Neural progenitor cell (in vitro differentiated cells): ENCODE results near the gene RBM44. TPM values are rescaled to one million over a fixed set of nuclear protein-coding genes. Genes with fewer than 3 reads are reported as not detected.
"Not testable (repeated sequence)": the region's sequence is repeated elsewhere in the genome, so short reads cannot be mapped to it uniquely, and the experiment has no call there.

Experiments
- DNase-seq: peaks from one replicate; pipeline ENCODE4 v3.0.0-alpha.2; 2016; ENCODE audit warnings: low spot score
- H2AFZ ChIP-seq: fragments of 200-600 bp; sonication (generic); replicated peaks from 2 replicates; pipeline ENCODE4 v1.6.1; 2016; ENCODE audit warnings: antibody characterized with exemption
- H3F3A ChIP-seq: fragments of 200-600 bp; sonication (generic); 2 replicates; pipeline ENCODE4 v1.6.1; 2016; ENCODE audit warnings: antibody characterized with exemption, low read depth
- H3K27ac ChIP-seq: fragments of 200-600 bp; sonication (generic); 2 replicates; pipeline ENCODE4 v1.5.1; 2016; ENCODE audit warnings: mild to moderate bottlenecking
- H3K27me3 ChIP-seq: fragments of 200-600 bp; sonication (generic); 2 replicates; pipeline ENCODE4 v1.6.1; 2016; ENCODE audit warnings: mild to moderate bottlenecking, moderate library complexity
- H3K36me3 ChIP-seq: fragments of 200-600 bp; sonication (generic); 2 replicates; pipeline ENCODE4 v1.5.1; 2016
- H3K4me1 ChIP-seq: fragments of 200-600 bp; sonication (generic); 2 replicates; pipeline ENCODE4 v1.6.1; 2016; ENCODE audit warnings: mixed run types
- H3K4me2 ChIP-seq: fragments of 200-600 bp; sonication (generic); 2 replicates; pipeline ENCODE4 v1.6.1; 2016
- H3K4me3 ChIP-seq: fragments of 200-600 bp; sonication (generic); 2 replicates; pipeline ENCODE4 v1.5.1; 2016
- H3K79me2 ChIP-seq: fragments of 200-600 bp; sonication (generic); 2 replicates; pipeline ENCODE4 v1.6.1; 2016; ENCODE audit warnings: low read depth
- H3K9ac ChIP-seq: fragments of 200-600 bp; sonication (generic); 2 replicates; pipeline ENCODE4 v1.6.1; 2016
- H3K9me3 ChIP-seq: fragments of 200-600 bp; sonication (generic); 2 replicates; pipeline ENCODE4 v1.5.1; 2016; ENCODE audit warnings: low read depth
- H4K20me1 ChIP-seq: fragments of 200-600 bp; sonication (generic); 2 replicates; pipeline ENCODE4 v1.6.1; 2016; ENCODE audit warnings: low read depth
- H3K27ac Mint-ChIP-seq: 3 replicates; pipeline ENCODE4 v1.8.0; 2021; ENCODE audit warnings: mixed read lengths
- H3K27me3 Mint-ChIP-seq: 2 replicates; pipeline ENCODE4 v1.8.0; 2022; ENCODE audit warnings: low read depth, mild to moderate bottlenecking, inconsistent platforms, moderate library complexity, mixed read lengths; ENCODE audit not compliant: insufficient read depth
- H3K36me3 Mint-ChIP-seq: 3 replicates; pipeline ENCODE4 v1.8.0; 2021; ENCODE audit warnings: mixed read lengths
- H3K4me1 Mint-ChIP-seq: 3 replicates; pipeline ENCODE4 v1.8.0; 2021; ENCODE audit warnings: mixed read lengths
- H3K4me3 Mint-ChIP-seq: 3 replicates; pipeline ENCODE4 v1.8.0; 2021; ENCODE audit warnings: mild to moderate bottlenecking, moderate library complexity, mixed read lengths
- H3K9me3 Mint-ChIP-seq: 3 replicates; pipeline ENCODE4 v1.8.0; 2020; ENCODE audit warnings: mixed read lengths
- CTCF ChIP-seq: fragments of 200-600 bp; sonication (generic); IDR thresholded peaks from 2 replicates; pipeline ENCODE4 v1.5.1; 2017; ENCODE audit warnings: antibody characterized with exemption, mild to moderate bottlenecking
- EZH2 ChIP-seq: fragments of 200-600 bp; sonication (generic); IDR thresholded peaks from 2 replicates; pipeline ENCODE4 v1.6.1; 2017; ENCODE audit warnings: antibody characterized with exemption, mild to moderate bottlenecking, moderate library complexity
- EZH2phosphoT487 ChIP-seq: fragments of 200-600 bp; sonication (generic); IDR thresholded peaks from 2 replicates; pipeline ENCODE4 v1.6.1; 2017; ENCODE audit warnings: antibody characterized with exemption
- total RNA-seq: library from RNA; depleted of rRNA; stranded (reverse); fragments of >200 nt; gene quantifications from 2 replicates; pipeline ENCODE4 v1.2.3, GENCODE V29; 2015; ENCODE audit warnings: low replicate concordance

The RBM44 gene
- 0.30 and 0.34 TPM in 2 replicates for total RNA-seq

GRCh38 chr2:237798236-237799059 lies at the start of gene RBM44:
RBM44 (plus strand) TSS chr2:237798779; CDS start chr2:237813610, 14,831 bp downstream.
- Mint-ChIP-seq H3K9me3 (peaks cover 11% of the 10 kb centered on the region), H3K27me3 (no peaks in the 10 kb centered on the region), H3K4me1 (no peaks in the 10 kb centered on the region), H3K4me3 (no peak within 1 kb of the TSS), H3K27ac (no peak within 1 kb of the TSS), H3K36me3 (peaks cover 4% of the 10 kb centered on the region)
- no peak within 1 kb of the TSS for H3K9ac ChIP-seq
- H2AFZ ChIP-seq: no peak within 1 kb of the TSS
- H3K9me3 ChIP-seq: no peaks in the 10 kb centered on the region
- H3K36me3 ChIP-seq: no peaks in the 10 kb centered on the region
- no peaks in the 10 kb centered on the region for H3K4me1 ChIP-seq
- no peaks in the 10 kb centered on the region for H4K20me1 ChIP-seq
- no peak within 1 kb of the TSS for H3K4me3 ChIP-seq
- H3K79me2 ChIP-seq: no peaks in the 10 kb centered on the region
- no peaks in the 10 kb centered on the region for H3F3A ChIP-seq
- DNase-seq: no peak
- no peaks in the 10 kb centered on the region for H3K27me3 ChIP-seq
- no peak within 1 kb of the TSS for H3K27ac ChIP-seq
- H3K4me2 ChIP-seq: no peak within 1 kb of the TSS
- TF ChIP-seq EZH2 (no peak), EZH2phosphoT487 (no peak), CTCF (no peak)

GRCh38 chr2:237749002-237749401 lies 49.6 kb upstream of the RBM44 start:
- Histone ChIP-seq H3K4me2 (no peak overlapping the region), H3K36me3 (no peaks in the 10 kb centered on the region)
- H3K4me3 Mint-ChIP-seq: no peak overlapping the region

GRCh38 chr2:237749961-237750360 lies 48.6 kb upstream of the RBM44 start:
- Histone ChIP-seq H3K4me3 (no peak overlapping the region), H4K20me1 (no peaks in the 10 kb centered on the region), H3K4me2 (no peak overlapping the region), H3K27me3 (no peaks in the 10 kb centered on the region), H3K27ac (no peak overlapping the region), H3F3A (no peaks in the 10 kb centered on the region), H3K79me2 (no peaks in the 10 kb centered on the region), H3K9ac (no peak overlapping the region), H2AFZ (no peak overlapping the region), H3K9me3 (no peaks in the 10 kb centered on the region), H3K4me1 (no peaks in the 10 kb centered on the region), H3K36me3 (no peaks in the 10 kb centered on the region)
- no peaks in the 10 kb centered on the region for H3K9me3 Mint-ChIP-seq
- no peak overlapping the region for H3K27ac Mint-ChIP-seq
- peaks cover 38% of the 10 kb centered on the region for H3K36me3 Mint-ChIP-seq
- TF ChIP-seq EZH2 (no peak), CTCF (no peak), EZH2phosphoT487 (no peak)
- no peak for DNase-seq
- H3K4me3 Mint-ChIP-seq: no peak overlapping the region
- peaks cover 3% of the 10 kb centered on the region for H3K27me3 Mint-ChIP-seq
- no peaks in the 10 kb centered on the region for H3K4me1 Mint-ChIP-seq

More at GRCh38 chr2:237749002-237749401, 49.6 kb upstream of the RBM44 start:
- no peaks in the 10 kb centered on the region for H3K4me1 ChIP-seq
- no peak for DNase-seq
- H3F3A ChIP-seq: no peaks in the 10 kb centered on the region
- no peak overlapping the region for H3K4me3 ChIP-seq
- Mint-ChIP-seq H3K27ac (no peak overlapping the region), H3K36me3 (peaks cover 35% of the 10 kb centered on the region), H3K27me3 (peaks cover 3% of the 10 kb centered on the region), H3K4me1 (no peaks in the 10 kb centered on the region), H3K9me3 (no peaks in the 10 kb centered on the region)
- no peak overlapping the region for H3K9ac ChIP-seq
- H3K27ac ChIP-seq: no peak overlapping the region
- no peaks in the 10 kb centered on the region for H3K27me3 ChIP-seq
- H3K79me2 ChIP-seq: no peaks in the 10 kb centered on the region
- TF ChIP-seq CTCF (no peak), EZH2 (no peak), EZH2phosphoT487 (no peak)
- H3K9me3 ChIP-seq: no peaks in the 10 kb centered on the region
- H4K20me1 ChIP-seq: peaks cover 5% of the 10 kb centered on the region
- no peak overlapping the region for H2AFZ ChIP-seq

- not testable (repeated sequence) for H3K4me3 Mint-ChIP-seq, DNase-seq, H3K27me3 ChIP-seq, H3K36me3 ChIP-seq, H3K9me3 Mint-ChIP-seq, H3K4me1 ChIP-seq, H3K27me3 Mint-ChIP-seq, H2AFZ ChIP-seq, H3K4me2 ChIP-seq, H3K9ac ChIP-seq, H3K4me1 Mint-ChIP-seq, H3K9me3 ChIP-seq, H3K4me3 ChIP-seq, H3K27ac ChIP-seq, H4K20me1 ChIP-seq, H3K79me2 ChIP-seq, H3K27ac Mint-ChIP-seq, H3F3A ChIP-seq
- peaks cover 38% of the 10 kb centered on the region for H3K36me3 Mint-ChIP-seq
Observed at GRCh38 chr2:237750441-237750840, 48.1 kb upstream of the RBM44 start.
